IPS-NIHi7 (cell line): Measurements from ENCODE around the gene MAPK7.
"Not testable (repeated sequence)": the region's sequence is repeated elsewhere in the genome, so short reads cannot be mapped to it uniquely, and the experiment has no call there.

Experiments
- DNase-seq: peaks from one replicate; pipeline ENCODE4 v3.0.0; 2012; ENCODE audit warnings: mixed read lengths; ENCODE audit errors: extremely low spot score

Gene MAPK7

DNA sequence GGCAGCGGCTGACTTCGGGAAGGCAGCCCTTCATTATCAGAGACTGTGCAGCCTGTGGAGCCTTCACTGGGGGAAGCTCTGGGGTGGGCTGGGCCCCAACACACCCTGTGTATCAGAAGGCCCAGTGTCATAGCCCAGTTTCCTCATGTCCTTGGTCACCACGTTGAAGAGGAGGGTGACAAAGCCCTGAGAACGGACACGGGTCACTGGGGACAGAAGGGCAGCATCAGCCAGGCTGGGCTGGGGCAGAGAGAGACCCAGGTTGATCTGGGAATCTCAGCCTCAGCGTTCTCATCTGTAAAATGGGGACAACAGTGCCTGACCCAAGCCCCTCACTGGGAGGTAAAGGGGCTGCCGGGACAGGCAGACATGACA, 35.1 kb upstream of the MAPK7 start:
- DNase-seq, result no peak

DNA sequence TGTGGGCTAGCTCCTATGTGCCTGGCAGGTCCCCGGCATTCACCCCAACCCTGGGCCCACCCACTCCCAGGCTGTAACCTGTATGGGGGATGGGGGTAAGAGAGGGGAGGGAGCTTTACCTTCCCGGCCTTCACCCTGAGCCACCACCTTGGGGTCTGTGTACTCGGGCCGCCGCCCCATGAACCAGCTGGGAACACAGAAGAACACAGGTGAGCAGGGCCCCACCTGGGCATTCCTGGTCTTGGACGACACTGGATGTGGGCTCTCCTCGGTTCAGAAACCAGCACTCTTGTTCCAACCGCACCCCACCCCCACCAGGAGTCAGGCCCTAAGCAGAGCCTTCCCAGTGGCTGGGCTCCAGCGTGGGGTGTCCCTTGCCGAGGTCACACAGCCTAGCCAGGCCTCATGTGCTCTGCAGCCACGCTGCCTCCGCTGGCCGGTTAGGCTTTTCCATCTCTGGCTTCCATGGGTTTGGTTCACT, 34.6 kb upstream of the MAPK7 start:
- no peak for DNase-seq

DNA sequence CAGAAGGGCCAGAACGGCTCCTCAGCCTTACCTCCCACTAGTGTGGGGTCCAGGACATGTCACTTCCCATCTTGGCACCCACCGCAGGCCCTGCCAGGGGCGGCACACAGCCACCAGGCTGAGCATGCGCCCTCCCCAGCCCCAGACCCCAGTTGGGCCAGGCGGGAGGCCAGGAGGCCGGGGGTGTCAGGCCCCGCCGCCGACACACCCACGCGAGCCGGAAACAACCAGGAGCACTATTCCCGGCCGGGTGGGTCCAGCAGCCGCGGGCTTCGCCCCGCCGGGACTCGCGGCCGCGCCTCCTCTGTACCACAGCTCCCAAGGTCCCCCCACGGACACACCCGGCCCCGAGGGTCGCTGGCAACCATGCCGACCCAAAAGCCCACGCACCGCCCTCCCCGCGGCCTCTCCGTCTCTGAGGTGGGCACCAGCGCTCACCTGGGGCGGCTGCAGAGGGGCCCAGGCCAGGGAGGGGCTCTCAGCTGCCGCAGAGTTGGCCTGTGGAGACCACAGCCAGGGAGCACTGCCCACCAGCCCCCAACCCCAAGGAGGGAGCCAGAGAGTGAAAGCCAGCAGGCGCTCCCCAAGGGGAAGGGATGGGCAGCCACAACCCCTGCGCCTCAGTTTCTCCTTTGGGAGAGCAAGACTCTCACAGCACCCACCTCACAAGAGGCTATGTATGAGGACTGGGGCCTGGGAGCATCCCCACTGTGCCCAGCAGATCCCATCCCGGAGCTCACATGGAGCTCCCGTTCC, 33.8 kb upstream of the MAPK7 start:
- DNase-seq, result no peak

DNA sequence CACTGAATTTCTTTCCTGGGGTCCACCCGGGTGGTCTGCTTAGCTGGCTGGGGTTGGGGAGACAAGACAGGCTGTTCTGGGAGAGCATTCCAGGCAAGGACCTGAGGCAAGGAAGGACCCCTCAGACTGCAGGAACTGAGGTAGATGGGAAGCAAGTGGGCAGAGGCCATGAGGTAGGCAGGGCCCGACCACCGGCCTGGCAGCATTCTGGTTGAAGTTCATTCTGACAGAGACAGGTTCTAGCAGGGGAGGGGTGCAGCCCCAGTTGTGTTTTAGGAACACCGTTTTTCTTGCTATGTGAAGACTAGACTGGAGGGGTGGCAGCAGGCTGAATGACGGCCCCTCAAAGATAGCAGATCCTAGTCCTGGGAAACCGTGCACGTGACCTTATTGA, 33.2 kb upstream of the MAPK7 start:
- no peak for DNase-seq

DNA sequence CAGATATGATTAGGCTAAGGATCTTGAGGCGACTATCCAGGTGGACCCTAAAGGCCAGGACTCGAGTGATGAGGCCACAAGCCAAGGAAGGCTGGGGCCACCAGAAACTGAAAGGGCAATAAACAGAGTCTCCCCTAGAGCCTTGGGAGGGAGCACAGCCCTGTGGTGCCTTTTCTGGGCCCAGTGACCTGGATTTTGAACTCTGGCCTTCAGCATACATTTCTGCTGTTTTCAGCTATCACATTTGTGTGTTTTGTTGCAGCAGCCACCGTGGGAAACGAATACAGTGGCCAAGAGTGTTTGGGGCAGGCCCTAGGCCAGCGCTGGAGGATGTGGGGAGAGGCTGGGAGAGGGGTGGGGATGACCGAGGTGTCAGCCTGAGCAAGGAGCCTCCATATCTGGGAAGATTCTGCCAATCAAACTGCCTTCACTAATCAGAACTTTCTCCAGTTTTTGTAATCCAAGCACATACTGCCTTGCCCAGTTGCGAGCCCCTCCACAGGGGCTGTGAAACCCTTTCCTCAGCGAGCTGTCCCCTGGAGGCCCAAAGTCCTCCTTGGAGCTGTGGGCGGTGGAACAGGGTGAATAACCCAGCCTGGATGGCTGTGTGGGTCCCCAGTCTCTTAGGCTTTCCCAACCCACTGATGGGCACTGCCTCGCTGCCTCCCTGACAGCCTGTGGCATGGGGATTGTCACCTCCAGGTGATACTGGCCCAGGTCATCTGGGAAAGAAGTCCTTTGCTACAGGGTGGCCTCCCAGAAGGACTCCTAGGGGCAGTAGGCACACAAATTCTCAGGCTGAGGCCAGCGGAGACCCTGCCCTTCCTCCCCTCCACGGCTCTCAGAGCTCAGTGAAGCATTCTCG, 32.6 kb upstream of the MAPK7 start:
- DNase-seq, result no peak

DNA sequence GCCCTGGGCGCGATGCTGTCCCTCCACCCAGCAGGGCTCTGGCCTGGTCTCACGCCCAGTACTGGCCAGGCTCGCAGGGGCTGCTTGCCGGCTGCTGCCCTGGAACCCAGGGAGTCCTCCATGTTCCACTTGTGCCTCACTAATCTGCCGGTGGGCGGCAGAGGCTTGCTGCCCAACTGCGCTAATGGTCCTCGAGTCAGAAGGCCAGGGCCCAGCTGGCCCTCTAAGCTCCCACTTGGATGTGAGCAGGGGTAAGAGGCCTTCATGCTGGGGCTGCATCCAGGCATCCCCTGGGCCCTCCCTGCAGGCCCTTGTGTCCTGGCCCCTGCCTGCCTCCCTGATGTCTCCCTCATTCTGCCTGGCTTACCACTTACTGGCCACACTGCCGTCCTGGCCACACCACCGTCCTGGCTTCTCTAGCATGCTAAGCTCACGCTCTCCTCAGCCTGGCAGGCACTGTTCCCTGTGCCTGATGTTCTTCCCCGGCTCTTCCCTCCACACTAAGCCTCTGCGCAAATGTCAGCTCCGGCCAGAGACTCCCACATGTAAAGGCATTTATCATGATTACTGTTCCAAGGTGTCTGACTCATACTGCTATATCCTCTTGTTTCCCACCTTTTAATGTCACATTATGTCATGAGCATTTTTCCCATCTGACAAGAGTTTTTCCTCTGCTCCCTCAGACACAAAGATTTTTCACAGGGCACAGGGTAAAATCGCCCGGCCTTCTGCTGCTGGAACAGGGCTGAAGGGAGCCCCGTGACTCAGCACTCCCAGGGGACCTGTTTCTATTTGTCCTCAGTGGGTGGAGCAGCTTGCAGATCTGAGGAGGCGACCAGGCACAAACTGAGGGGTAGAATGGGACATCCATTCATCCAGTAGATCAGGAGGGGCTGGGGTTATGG, 31.7 kb upstream of the MAPK7 start:
- no peak for DNase-seq

DNA sequence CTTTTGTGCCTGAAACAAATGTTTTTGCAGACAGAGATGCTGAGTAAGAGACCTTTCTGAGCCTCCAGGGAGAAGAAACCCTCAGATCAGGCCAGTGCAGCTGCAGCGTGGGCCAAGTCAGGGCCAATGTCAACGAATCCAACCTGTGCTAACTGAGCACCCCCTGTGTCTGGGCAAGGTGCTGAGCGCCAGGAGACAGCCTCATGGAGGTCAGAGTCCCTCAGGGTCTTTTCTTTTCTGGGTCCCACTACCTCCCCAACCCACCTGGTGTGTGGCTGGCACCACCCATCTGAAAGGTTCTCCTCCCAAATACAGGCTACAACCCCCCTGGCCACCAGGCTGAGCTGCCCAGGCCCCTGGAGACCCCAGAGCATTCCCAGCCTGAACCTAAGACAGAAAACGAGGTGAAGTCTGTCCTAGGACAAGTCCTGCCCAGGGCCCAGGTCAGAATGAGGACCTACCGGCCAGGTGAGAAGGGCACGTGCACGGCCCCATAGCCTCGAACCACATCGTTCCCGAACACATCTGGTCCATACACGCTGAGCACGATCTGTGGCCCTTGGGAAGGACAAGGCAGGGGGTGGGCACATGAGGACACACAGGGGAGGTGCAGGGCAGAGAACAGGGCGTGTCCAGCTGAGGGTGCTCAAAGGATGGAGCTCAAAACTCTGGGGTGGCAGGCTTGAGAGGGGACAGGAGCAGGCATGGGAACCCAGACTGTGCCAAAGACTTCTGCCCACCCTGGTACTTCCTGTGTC, 30.8 kb upstream of the MAPK7 start:
- no peak for DNase-seq

DNA sequence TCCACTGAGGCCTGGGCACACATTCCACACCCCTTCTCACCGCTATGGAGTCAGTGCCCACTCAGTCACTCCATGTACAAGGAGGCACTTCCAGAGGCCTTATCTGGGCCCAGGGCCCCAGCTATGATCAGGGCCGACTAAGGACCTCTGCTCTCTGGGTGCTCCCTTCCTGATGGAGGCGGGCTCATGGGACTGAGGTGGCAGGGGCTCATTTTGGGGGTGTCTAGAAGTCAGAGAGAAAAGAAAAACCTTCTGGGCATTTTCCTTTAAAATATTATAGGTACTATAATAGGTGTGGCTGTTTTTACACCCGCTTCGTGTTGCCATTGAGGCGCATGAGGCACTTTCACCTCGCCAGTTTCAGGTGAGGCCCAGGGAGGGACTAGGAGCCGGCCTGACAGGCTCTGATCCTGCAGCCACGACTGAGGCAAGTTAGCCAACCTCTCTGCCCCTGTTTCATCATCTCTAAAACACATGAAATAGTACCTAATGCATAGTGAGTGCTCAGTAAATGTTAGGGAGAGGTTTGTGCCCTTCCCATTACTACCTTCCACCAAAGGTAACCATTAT, 30.1 kb upstream of the MAPK7 start:
- DNase-seq, result no peak

DNA sequence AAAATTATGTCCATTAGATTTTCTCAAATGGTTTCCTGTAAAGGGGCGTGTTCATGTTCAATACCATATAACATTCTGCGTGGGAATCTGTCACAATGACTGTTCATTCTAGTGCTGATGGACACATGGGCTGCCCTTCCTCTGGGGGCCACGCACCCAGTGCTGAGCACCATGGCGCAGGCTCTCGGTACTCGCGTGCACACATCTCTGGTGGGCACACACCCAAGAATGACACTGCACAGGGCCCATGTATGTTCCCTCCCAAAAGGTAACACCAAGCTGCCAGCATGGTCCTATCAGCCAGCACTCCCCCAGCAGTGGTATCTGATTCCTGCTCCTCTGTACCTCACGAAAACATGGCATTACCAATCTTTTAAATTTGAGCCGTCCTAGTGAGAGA, 29.5 kb upstream of the MAPK7 start:
- no peak for DNase-seq

DNA sequence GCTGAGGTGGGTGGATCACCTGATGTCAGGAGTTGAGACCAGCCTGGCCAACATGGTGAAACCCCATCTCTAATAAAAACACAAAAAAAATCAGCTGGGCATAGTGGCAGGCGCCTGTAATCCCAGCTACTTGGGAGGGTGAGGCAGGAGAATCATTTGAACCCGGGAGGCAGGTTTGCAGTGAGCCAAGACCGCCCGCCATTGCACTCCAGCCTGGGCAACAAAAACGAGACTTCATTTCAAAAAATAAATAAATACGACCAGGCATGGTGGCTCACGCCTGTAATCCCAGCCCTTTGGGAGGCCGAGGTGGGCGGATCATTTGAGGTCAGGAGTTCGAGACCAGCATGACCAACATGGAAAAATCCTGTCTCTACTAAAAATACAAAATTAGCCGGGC, 24.9 kb upstream of the MAPK7 start:
- not testable (repeated sequence) for DNase-seq

DNA sequence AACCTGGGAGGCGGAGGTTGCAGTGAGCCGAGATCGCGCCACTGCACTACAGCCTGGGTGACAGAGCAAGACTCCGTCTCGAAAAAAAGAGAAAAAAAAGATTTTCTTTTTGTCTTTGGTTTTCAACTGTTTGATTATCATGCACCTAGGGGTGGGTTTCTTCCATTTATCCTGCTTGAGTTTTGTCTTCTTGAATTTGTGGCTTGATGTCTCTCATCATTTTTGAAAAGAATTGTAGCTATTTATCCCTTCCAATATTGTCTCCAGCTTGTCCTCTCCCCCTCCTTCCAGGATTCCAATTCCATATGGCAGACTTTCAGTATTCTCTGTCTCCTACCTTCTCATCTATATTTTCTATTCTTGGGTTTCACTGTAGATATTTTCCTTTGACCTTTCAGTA, 23.6 kb upstream of the MAPK7 start:
- no peak for DNase-seq

DNA sequence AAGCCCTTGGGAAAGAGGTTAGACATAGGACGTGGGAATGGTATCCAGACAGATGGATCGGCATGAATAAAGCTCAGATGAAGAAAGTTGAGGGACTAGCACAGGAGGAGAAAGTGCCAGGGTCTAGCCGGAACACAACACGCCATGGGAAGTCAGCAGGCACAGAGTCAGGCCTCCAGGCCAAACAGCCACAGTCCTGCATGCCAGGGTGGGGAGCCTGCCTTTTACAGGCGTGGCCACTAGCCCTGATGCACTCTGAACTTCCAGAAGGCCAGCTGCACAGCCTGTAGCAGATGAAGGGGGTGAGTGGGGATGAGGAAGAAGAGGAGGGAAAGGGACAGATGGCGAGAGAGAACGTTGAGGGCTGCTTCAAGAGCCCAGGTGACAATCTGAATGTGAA, 20.9 kb upstream of the MAPK7 start:
- no peak for DNase-seq

DNA sequence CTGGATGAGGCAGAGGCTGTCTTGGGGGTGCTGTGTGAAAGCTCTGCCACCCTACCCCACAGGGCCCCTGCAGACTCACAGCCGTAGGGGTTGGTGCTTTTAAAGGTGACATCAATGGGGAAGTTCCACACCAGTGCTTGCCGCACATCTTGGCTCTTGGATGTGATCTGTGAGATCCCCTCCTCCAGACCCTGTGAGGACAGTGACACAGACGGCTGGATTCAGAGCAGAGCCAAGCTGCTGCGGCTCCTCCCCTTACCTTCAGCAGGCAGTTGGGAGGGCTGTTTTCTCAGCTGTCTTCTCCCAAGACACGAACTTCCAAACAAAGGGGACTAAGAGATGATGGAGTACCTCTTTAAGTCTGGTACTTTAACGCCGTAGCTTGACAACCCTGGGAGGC, 20.5 kb upstream of the MAPK7 start:
- no peak for DNase-seq

DNA sequence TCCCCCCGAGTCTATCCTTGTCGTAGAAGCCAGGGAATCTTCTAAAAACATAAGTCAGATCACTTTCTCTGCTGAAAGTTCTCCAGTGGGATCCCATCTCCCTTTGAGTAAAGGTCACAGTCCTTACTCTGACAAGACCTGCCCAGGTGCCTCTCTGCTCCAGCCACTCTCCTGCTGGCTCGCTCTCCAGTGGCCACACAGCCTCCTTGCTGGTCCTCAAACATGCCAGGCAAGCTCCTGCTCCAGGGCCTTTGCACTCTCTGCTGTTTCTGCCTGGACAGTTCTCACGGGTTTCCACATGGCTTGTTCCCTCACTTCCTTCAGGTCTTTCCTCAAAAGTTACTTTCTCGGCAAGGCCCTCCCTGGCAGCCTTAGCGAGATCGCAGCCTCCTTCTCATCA, 19.1 kb upstream of the MAPK7 start:
- no peak for DNase-seq

DNA sequence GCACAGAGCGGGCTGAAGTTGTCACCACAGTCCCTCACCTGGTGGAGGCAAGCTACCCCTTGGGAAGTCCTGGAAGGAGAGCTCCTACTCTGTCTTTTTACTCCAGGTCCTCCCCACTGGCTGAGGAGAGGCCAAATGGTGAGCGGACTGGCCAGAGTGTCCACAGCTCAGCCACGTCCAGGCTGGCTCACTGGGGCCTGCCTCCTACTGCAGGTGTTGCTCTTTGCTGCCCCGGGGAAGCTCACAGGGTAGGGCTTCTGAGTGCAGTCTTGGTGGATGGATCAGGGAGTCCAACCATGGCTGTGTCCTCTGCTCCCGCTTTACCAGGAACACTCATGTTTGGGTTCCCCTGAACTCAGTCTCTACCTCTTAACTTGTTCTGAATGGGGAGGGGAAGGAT, 18.4 kb upstream of the MAPK7 start:
- DNase-seq, result no peak

DNA sequence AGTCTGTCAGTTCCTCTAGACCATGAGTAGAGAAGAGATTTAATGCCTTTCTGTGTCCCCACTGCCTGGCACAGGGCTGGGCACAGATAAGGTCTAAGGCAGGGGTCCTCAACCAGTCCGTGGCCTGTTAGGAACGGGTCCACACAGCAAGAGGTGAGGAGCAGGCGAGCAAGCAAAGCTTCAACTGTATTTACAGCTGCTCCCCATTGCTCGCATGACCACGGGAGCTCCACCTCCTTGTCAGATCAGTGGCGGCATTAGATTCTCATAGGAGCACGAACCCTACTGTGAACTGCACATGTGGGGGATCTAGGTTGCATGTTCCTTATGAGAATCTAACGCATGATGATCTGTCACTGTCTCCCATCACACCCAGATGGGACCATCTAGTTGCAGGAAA, 17.5 kb upstream of the MAPK7 start:
- DNase-seq, result no peak

DNA sequence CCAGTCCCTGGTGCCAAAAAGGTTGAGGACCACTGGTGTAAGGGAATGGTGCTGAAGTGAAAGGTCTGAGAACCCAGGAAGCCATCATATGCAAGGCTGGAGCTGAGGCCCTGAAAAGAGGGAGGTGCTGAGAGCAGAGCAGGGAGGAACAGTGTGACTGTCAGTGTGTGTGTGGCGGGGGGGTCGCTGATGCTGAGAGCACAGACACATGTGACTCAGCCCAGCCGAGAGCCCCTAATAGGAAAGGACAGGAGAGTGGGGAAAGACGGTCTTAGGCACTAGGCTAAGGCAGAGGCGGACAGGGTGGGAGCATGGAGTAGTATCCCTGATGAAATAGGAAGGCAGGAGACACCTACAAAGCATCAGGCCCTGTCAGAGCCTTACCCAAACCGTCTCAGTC, 17.0 kb upstream of the MAPK7 start:
- DNase-seq, result no peak

DNA sequence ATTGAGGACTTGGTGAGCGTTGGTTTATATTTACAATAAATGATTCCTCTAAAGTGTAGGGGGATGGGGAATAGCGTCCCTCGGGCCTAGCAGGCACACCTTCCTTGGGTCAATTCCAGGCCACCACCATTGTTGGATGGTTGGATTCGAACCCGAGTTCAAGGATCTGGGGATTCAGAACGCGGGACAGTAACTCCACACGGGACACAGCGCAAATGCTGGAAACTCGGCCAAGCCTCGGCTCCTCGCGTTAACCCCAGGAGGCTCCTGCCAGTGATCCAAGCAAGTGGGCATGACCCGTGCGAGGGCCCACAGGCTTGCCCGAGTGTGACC, 16.4 kb upstream of the MAPK7 start:
- no peak for DNase-seq

DNA sequence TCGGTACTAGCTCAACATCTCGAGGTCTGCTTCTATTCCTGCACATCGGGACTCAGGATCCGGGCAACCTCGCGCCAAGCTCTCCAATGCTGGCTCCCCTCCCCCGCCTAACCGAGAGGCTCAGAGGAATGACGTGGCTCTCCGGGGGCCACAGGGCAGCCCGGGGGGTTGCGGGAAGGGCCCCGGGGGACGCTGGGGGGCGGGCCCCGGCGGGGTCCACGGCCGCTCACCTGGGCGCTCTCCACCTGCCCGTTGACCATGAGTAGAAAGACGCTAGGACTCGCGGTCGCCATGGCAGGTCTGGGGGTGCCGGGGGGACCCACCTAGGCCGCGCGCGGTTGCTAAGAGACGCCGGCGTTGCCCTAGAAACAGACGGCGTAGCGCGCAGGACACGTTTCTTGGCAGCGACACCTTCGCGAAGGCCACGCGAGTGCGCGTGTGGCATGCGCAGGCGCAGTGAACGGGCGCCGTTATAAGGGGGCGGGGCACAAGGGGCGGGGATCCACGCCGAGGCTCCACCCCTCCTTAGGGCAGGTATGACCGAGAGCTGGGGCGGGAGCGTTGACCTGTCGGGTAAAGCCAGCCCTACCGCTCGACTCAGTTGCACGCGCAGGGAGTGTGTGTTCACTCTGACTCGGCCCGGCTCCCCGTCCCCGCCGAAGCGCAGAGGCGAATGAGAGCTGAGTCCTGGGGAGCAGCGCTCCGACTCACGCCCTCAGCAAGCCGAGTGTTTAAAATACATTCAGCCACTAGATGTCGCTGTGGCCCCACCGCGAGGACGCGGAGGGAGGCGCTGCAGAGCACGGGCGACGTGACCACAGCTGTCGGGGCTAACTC, 15.8 kb upstream of the MAPK7 start, which contains the start of gene B9D1:
Gene B9D1 (minus strand): TSS at position 447 of the 837 bp plus-strand sequence. CDS start 154 bp downstream, at position 293.
- DNase-seq, result peak; percentile 95

DNA sequence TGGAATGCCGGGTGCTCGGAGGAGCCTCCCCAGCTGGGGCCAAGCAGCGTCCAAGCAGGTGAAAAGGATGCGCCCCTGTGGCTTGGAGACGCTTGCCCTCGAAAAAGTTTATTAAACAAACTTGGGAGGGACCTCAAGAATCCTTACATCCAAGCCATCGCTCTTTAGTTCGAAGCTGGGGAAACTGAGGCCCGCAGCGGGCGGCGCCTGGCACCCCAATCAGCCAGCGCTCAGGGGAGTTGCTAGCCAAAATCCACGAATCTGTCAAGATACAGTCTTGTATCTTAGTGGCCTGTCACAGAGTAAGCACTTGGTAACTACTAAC, 15.2 kb upstream of the MAPK7 start:
- no peak for DNase-seq
